Activated CD4-positive, CD25-positive, alpha-beta regulatory T cell treated with anti-CD3 and anti-CD28 coated beads, Interleukin-2, amount 50 U/mL, for 24 hours (primary cell): ENCODE results near the gene CITED2.

ENCODE experiments used
- ATAC-seq, 2 donors: fragments of 150-1000 bp; cut with Tn5 transposase; one replicate each; pipeline ENCODE4 v1.10.0; 2021; ENCODE audit warnings: mild to moderate bottlenecking in 1 of 2, moderate library complexity in 1 of 2

CITED2 gene

DNA sequence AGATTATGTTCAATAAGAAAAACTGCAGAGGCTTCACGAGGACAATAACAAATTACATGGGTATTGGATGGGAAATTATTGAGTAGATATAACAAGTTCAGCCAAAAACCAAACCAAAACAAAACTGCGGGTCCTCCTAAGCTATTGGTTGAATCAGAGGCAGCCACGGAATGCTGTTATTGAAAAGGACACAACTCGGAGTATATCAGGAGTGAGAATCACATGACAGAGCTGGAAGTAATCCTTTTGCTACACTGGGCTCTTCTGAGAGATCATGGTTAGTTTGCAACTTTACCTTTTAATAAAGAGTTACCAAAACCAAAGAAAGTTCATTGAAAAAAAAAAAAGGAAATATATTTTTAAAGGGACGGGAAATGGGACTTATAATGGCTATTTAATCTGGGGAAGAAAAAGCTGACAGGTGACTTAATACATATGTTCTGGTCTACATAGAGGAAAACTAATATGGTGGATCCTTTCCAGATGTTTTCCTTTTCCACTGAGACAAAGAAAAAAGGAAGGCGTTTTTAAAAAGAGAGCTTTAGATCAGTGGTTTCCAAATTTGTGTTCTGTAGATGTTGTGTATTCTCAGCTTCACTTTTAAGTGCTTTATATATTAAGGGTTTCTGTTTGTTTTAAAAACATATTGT, 6.9 kb upstream of the CITED2 start:
- ATAC-seq: no peak

- no peak for ATAC-seq
Measured at GRCh38 chr6:139380611-139381010, 6.2 kb upstream of the CITED2 start.

GRCh38 chr6:139380168-139380567, 5.7 kb upstream of the CITED2 start:
- no peak for ATAC-seq

- no peak for ATAC-seq
Measured at GRCh38 chr6:139378882-139379341, 4.5 kb upstream of the CITED2 start.

DNA sequence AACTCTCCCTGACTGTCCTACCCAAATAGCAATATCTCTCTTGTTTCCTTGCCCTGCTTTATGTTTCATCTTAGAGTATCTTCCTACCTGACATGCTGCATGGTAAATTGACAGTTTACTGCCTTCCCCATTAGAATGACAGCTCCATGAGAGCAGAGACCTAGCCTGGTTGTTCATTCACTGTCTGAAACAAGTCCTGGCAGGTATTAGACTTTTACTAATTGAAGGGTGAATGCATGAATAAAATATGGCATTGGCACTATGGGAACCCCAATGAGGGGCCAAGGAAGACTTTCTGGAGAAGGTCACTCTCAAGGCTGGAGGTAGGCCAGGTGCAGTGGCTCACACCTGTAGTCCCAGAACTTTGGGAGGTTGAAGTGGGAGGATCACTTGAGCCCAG, 3.8 kb upstream of the CITED2 start:
- no peak for ATAC-seq

GRCh38 chr6:139376604-139377218, 2.3 kb upstream of the CITED2 start:
- no peak for ATAC-seq

- ATAC-seq: no peak
Measured at GRCh38 chr6:139376017-139376330, 1.5 kb upstream of the CITED2 start.

- ATAC-seq: peak; percentile 52 to 53
Measured at GRCh38 chr6:139375226-139376016, 973 bp upstream of the CITED2 start.

DNA sequence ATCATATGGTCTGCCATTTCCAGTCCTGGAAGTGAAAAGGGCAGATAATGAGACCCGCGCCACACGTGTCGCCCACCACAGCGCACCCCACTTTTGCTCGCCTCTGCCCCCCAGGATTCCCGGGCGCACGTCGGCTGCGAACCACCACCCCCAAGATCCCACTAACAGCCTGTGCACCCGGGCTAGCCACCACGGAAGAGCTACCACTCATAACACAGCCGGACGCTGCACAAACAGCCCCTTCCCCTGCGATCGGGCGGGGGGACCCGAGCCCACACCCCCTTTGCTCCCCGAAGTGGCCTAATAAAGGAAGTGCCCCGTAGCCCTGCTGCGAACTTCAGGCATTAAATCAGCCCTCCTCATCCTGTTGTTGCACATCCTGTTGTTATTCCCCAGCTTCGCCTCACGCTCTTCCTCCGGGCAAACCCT, 506 bp downstream of the CITED2 start:
- no peak for ATAC-seq

- peak; percentile 17 for ATAC-seq
Measured at GRCh38 chr6:139373154-139373927, 1.1 kb downstream of the CITED2 start.

- ATAC-seq: no peak
Measured at GRCh38 chr6:139372326-139373153, 1.9 kb downstream of the CITED2 start.

GRCh38 chr6:139371421-139372203, 2.8 kb downstream of the CITED2 start:
- no peak for ATAC-seq

- ATAC-seq: no peak
Measured at GRCh38 chr6:139370999-139371345, 3.5 kb downstream of the CITED2 start.

DNA sequence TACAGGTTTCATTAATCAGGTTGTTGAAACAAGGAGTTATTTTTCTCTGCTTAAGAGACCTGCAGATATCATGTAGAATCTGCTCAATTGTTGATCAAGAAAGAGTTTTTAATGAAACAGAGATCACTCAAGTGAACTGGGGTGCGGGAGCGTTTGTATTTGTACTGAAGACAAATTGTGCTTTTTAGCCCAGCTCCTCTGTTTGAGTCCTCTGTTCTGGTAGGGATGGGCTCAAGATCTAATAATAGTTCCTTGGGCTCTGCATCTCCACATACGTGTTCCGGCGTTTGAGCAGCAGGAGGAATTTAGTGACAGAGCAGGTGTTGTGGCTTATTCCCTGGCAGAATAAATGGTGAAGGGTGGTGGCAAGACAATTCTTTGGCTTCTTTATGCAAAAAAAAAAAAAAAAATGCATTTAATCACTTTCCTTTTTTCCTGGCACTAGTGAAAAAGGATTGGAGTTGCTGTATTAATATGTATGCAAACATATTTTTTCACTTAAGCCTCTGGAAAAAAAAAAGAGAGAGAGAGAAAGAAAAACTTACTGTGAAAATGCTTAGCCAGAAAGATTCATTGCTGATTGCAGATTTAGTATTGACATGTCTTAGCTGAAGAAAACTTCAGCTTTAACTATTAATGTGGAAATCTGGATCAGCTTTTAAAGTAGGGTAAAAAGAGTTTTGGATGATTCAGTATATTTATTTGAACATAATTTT, 4.0 kb downstream of the CITED2 start:
- no peak for ATAC-seq

DNA sequence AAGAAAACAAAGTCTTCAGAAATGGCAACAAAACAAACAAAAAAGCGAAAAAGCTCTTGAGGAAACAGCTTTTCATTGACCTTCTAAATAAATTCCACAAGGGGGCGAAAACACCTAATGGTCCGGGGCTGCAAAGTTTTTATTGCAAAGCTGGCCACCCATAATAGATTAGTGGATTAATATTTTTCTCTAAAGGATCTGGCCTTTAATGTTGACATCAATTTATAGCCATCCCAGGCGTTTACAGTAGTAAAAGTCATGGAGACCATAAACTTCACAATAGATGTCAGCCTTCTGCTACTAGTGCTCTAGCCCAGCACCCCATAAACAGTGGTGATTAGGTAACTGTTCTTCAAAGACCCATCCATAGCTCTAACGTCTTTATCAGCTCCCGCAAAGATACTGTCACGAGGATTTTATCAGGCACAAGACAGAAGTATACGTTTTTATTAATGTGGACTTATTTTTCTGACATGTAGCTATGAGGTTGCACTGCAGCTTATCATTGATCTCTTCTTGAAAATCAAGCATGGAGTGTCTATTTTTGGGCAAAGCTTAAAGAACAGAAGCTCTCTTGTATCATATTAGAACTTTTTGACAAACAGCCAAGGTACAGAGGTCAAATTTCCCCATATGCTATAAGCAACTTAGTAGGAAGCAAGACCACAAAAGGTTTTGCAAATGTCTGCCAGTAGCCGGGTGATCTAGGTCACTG, 4.7 kb downstream of the CITED2 start:
- no peak for ATAC-seq

GRCh38 chr6:139369068-139369467, 5.4 kb downstream of the CITED2 start:
- ATAC-seq: no peak

- ATAC-seq: no peak
Measured at GRCh38 chr6:139368661-139369060, 5.8 kb downstream of the CITED2 start.

DNA sequence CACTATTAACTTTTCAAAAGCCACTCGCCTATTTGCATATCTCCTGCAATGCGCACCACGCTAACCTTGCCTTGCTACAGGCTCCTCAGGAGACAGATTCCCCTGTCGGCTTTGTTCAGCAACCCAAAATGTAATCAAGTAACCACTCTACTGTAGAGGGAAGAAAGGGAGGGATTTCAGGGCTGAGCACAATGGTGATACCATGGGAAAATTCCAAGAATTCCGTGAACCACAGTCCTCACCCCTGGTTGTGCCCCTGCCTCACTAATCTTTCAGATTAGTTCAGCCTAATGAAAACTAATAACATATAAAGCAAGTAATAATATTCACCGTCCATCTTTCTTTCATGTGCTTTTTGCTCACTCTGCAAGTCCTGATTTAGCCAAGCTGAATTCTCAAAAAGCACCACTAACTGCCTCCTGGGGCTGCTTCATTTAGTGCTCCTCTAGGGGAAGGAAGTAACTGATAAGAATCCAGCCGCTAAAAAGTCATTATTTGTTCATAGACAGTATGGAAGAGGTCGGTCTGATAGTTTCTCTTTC, 6.6 kb downstream of the CITED2 start:
- no peak for ATAC-seq

DNA sequence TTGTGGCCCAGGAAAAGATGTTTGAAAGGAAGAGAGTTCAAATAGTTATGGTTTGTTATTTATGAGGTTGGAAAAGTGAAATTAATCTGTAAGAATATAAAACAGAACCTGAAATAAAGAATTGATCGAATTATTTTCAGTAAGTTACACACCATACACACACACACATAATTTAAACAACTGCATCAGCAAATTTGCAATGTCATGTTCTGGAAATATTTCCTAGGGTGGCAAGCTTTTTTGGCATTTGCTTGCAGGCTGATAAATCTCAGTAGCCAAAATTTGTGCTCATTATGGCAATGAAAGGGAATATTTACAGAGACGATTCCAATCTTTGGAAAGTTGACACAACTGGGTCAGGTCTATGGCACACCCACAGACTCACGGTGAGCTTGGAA, 9.5 kb downstream of the CITED2 start:
- no peak for ATAC-seq
